ENCODE results near the gene ZFAND3.

GRCh38 chr6:38185244-38185643, 365.7 kb downstream of the ZFAND3 start:
- TF ChIP-seq CTCF (IDR thresholded peaks at IDR 0.05) (no peak), POLR2A (IDR thresholded peaks at IDR 0.05) (no peak)

Measured in testis (tissue), 2 donors.